Neural cell (in vitro differentiated cells): Measurements from ENCODE around the gene FAM89A. TPM values are rescaled to one million over a fixed set of nuclear protein-coding genes. Genes with fewer than 3 reads are reported as not detected.

Experiments used
- H2AFZ ChIP-seq: fragments of 200-600, 300-800 bp; sonication (generic), shearing (Covaris generic); 2 replicates; pipeline ENCODE4 v1.6.0; 2014; ENCODE audit warnings: low read depth, mild to moderate bottlenecking, antibody characterized with exemption, low read length, moderate library complexity
- H3F3A ChIP-seq: fragments of 200-600 bp; shearing (Covaris generic); 2 replicates; pipeline ENCODE4 v1.6.1; 2016; ENCODE audit warnings: mild to moderate bottlenecking, moderate library complexity, mixed read lengths, antibody characterized with exemption, low read length; ENCODE audit not compliant: insufficient read depth, poor library complexity, severe bottlenecking
- H3K27ac ChIP-seq: fragments of 200-600, 300-800 bp; sonication (generic), shearing (Covaris generic); 2 replicates; pipeline ENCODE4 v1.5.1; 2014; ENCODE audit warnings: mild to moderate bottlenecking, low read length, moderate library complexity
- H3K27me3 ChIP-seq: fragments of 300-800, 200-600 bp; sonication (generic), shearing (Covaris generic); 2 replicates; pipeline ENCODE4 v1.6.0; 2014; ENCODE audit warnings: mild to moderate bottlenecking, low read depth, low read length, moderate library complexity; ENCODE audit not compliant: insufficient read depth
- H3K36me3 ChIP-seq: fragments of 300-800, 200-600 bp; sonication (generic), shearing (Covaris generic); 2 replicates; pipeline ENCODE4 v1.5.1; 2014; ENCODE audit warnings: mild to moderate bottlenecking, antibody characterized with exemption, low read length, moderate library complexity; ENCODE audit not compliant: insufficient read depth
- H3K4me2 ChIP-seq: fragments of 300-800, 200-600 bp; sonication (generic), shearing (Covaris generic); 2 replicates; pipeline ENCODE4 v1.6.0; 2014; ENCODE audit warnings: mild to moderate bottlenecking, low read length
- H3K4me3 ChIP-seq: fragments of 300-800, 200-600 bp; sonication (generic), shearing (Covaris generic); 2 replicates; pipeline ENCODE4 v1.5.1; 2014; ENCODE audit warnings: mild to moderate bottlenecking, low read length, moderate library complexity
- H3K79me2 ChIP-seq: fragments of 200-600 bp; shearing (Covaris generic); replicated peaks from 2 replicates; pipeline ENCODE4 v1.6.0; 2014; ENCODE audit warnings: mild to moderate bottlenecking, low read length, moderate library complexity; ENCODE audit not compliant: insufficient read depth
- H3K9ac ChIP-seq: fragments of 300-800, 200-600 bp; sonication (generic), shearing (Covaris generic); 2 replicates; pipeline ENCODE4 v1.6.1; 2016; ENCODE audit warnings: mild to moderate bottlenecking, low read length, mixed read lengths
- H3K9me2 ChIP-seq: fragments of 200-600 bp; shearing (Covaris generic); 2 replicates; pipeline ENCODE4 v1.6.1; 2016; ENCODE audit warnings: mild to moderate bottlenecking, low read length, mixed read lengths; ENCODE audit not compliant: insufficient read depth
- H3K9me3 ChIP-seq: fragments of 200-600, 300-800 bp; sonication (generic), shearing (Covaris generic); 2 replicates; pipeline ENCODE4 v1.6.1; 2016; ENCODE audit warnings: mild to moderate bottlenecking, mixed run types, low read length, moderate library complexity, mixed read lengths
- H4K20me1 ChIP-seq: fragments of 200-600 bp; shearing (Covaris generic); 2 replicates; pipeline ENCODE4 v1.6.1; 2016; ENCODE audit warnings: mild to moderate bottlenecking, mixed run types; ENCODE audit not compliant: insufficient read depth
- EP300 ChIP-seq: fragments of 450-650 bp; conservative IDR thresholded peaks from 2 replicates; pipeline ENCODE4 v1.6.1; 2014; ENCODE audit warnings: antibody characterized with exemption, mild to moderate bottlenecking, moderate library complexity; ENCODE audit not compliant: poor library complexity, severe bottlenecking
- EZH2 ChIP-seq: fragments of 200-600, 300-800 bp; shearing (Covaris generic), sonication (generic); IDR thresholded peaks from 2 replicates; pipeline ENCODE4 v1.6.1; 2014; ENCODE audit warnings: antibody characterized with exemption, low read length, borderline replicate concordance, mild to moderate bottlenecking; ENCODE audit not compliant: insufficient read depth, poor library complexity, severe bottlenecking
- MXI1 ChIP-seq: fragments of 450-650 bp; conservative IDR thresholded peaks from 2 replicates; pipeline ENCODE4 v1.6.1; 2014; ENCODE audit warnings: antibody characterized with exemption, mild to moderate bottlenecking; ENCODE audit not compliant: poor library complexity, severe bottlenecking
- POLR2AphosphoS5 ChIP-seq: IDR thresholded peaks from 2 replicates; pipeline ENCODE4 v1.6.1; 2012
- RAD21 ChIP-seq: fragments of 450-650 bp; conservative IDR thresholded peaks from 2 replicates; pipeline ENCODE4 v1.6.1; 2014; ENCODE audit warnings: antibody characterized with exemption, mild to moderate bottlenecking, moderate library complexity
- SMC3 ChIP-seq: fragments of 450-650 bp; conservative IDR thresholded peaks from 2 replicates; pipeline ENCODE4 v1.6.1; 2014; ENCODE audit warnings: antibody characterized with exemption, mild to moderate bottlenecking, moderate library complexity; ENCODE audit not compliant: poor library complexity
- TAF1 ChIP-seq: IDR thresholded peaks from 2 replicates; pipeline ENCODE4 v1.6.1; 2012; ENCODE audit warnings: low read depth
- polyA plus RNA-seq: library from polyadenylated mRNA; depleted of rRNA; stranded (reverse); fragments of >200 nt; gene quantifications from 2 replicates; pipeline ENCODE4 v1.2.3, GENCODE V29; 2014
- TF ChIP-seq, protein P1 (sequence below): fragments of 450-650 bp; IDR thresholded peaks from 2 replicates; pipeline ENCODE4 v1.5.1; 2014; ENCODE audit warnings: antibody characterized with exemption, mild to moderate bottlenecking, moderate library complexity; ENCODE audit not compliant: poor library complexity, severe bottlenecking
- TF ChIP-seq, protein P2 (sequence below): IDR thresholded peaks from 2 replicates; pipeline ENCODE4 v1.6.1; 2012; ENCODE audit warnings: borderline replicate concordance

Gene FAM89A
- polyA plus RNA-seq, 1 donor from 2014 or later: 0.20 TPM

DNA sequence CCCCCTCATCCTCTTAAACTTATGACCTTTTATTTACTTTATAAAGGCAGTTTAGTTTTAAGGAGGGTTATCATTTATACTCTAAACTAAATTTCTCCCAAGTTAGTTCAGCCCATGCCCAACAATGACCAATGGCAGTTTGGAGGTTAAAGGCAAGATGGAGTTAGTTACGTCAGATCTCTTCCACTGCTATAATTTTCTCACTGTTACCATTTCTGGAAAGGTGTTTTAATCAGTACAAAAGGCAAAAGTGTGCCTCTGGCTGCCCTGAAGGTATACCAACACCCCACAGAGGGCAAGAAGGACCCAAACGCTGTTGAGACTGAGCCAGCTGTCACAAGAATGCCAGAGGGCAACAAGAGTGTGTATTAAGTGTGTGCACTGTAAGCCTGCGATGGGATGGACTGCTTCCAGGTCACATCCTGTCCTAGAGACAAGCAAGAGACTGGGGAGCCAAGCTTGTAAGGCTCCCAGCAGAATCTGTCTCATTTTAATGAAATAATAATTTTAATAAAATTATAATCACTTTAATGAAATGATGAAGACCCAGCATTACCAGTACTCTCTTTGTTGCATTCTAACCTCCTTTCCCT, 32.5 kb upstream of the FAM89A start:
- no peaks in the 10 kb centered on the region for H3K9me3 ChIP-seq
- no peaks in the 10 kb centered on the region for H3K36me3 ChIP-seq
- H4K20me1 ChIP-seq: no peaks in the 10 kb centered on the region
- no peak overlapping the region for H2AFZ ChIP-seq
- H3K27me3 ChIP-seq: no peaks in the 10 kb centered on the region
- TF ChIP-seq, protein P1, sequence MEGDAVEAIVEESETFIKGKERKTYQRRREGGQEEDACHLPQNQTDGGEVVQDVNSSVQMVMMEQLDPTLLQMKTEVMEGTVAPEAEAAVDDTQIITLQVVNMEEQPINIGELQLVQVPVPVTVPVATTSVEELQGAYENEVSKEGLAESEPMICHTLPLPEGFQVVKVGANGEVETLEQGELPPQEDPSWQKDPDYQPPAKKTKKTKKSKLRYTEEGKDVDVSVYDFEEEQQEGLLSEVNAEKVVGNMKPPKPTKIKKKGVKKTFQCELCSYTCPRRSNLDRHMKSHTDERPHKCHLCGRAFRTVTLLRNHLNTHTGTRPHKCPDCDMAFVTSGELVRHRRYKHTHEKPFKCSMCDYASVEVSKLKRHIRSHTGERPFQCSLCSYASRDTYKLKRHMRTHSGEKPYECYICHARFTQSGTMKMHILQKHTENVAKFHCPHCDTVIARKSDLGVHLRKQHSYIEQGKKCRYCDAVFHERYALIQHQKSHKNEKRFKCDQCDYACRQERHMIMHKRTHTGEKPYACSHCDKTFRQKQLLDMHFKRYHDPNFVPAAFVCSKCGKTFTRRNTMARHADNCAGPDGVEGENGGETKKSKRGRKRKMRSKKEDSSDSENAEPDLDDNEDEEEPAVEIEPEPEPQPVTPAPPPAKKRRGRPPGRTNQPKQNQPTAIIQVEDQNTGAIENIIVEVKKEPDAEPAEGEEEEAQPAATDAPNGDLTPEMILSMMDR: no peak
- no peak for TF ChIP-seq MXI1
- no peak for TF ChIP-seq POLR2AphosphoS5
- TF ChIP-seq, protein P2, sequence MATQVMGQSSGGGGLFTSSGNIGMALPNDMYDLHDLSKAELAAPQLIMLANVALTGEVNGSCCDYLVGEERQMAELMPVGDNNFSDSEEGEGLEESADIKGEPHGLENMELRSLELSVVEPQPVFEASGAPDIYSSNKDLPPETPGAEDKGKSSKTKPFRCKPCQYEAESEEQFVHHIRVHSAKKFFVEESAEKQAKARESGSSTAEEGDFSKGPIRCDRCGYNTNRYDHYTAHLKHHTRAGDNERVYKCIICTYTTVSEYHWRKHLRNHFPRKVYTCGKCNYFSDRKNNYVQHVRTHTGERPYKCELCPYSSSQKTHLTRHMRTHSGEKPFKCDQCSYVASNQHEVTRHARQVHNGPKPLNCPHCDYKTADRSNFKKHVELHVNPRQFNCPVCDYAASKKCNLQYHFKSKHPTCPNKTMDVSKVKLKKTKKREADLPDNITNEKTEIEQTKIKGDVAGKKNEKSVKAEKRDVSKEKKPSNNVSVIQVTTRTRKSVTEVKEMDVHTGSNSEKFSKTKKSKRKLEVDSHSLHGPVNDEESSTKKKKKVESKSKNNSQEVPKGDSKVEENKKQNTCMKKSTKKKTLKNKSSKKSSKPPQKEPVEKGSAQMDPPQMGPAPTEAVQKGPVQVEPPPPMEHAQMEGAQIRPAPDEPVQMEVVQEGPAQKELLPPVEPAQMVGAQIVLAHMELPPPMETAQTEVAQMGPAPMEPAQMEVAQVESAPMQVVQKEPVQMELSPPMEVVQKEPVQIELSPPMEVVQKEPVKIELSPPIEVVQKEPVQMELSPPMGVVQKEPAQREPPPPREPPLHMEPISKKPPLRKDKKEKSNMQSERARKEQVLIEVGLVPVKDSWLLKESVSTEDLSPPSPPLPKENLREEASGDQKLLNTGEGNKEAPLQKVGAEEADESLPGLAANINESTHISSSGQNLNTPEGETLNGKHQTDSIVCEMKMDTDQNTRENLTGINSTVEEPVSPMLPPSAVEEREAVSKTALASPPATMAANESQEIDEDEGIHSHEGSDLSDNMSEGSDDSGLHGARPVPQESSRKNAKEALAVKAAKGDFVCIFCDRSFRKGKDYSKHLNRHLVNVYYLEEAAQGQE: no peak
- TF ChIP-seq EZH2: no peak
- no peak for TF ChIP-seq TAF1
- TF ChIP-seq RAD21: no peak
- no peak for TF ChIP-seq SMC3
- TF ChIP-seq EP300: no peak
- no peaks in the 10 kb centered on the region for H3F3A ChIP-seq
- H3K4me2 ChIP-seq: no peak overlapping the region
- H3K9ac ChIP-seq: no peak overlapping the region
- no peak overlapping the region for H3K27ac ChIP-seq
- H3K9me2 ChIP-seq: no peaks in the 10 kb centered on the region
- H3K79me2 ChIP-seq: no peaks in the 10 kb centered on the region
- H3K4me3 ChIP-seq: no peak overlapping the region

DNA sequence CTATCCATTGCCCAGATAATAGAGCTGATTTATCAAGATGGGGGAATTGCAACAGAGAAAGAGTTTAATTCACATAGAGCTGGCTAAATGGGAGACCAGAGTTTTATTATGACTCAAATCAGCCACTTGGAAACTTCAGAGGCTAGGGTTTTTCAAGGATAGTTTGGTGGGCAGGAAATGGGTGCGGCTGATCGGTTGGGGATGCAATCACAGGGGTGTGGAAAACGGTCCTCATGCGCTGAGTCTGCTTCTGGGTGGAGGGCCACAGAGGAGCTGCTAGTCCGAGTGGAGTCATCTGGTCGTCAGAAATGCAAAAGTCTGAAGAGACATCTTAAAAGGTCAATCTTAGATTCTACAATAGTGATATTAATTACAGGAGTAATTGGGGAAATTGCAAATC, 32.0 kb upstream of the FAM89A start:
- H4K20me1 ChIP-seq: no peaks in the 10 kb centered on the region
- no peak overlapping the region for H2AFZ ChIP-seq
- no peaks in the 10 kb centered on the region for H3K9me2 ChIP-seq
- no peaks in the 10 kb centered on the region for H3K79me2 ChIP-seq
- H3K9me3 ChIP-seq: no peaks in the 10 kb centered on the region
- H3K4me3 ChIP-seq: no peak overlapping the region
- H3K4me2 ChIP-seq: no peak overlapping the region
- TF ChIP-seq EP300 (no peak), EZH2 (no peak), TAF1 (no peak), RAD21 (no peak), POLR2AphosphoS5 (no peak), MXI1 (no peak), SMC3 (no peak)
- TF ChIP-seq, protein P1: no peak
- TF ChIP-seq, protein P2: no peak
- H3K9ac ChIP-seq: no peak overlapping the region
- no peaks in the 10 kb centered on the region for H3K36me3 ChIP-seq
- H3K27me3 ChIP-seq: no peaks in the 10 kb centered on the region
- no peaks in the 10 kb centered on the region for H3F3A ChIP-seq
- H3K27ac ChIP-seq: no peak overlapping the region
